ENCODE results near the gene ATP5PO. TPM values are rescaled to one million over a fixed set of nuclear protein-coding genes. Genes with fewer than 3 reads are reported as not detected.

The ATP5PO gene
- polyA plus RNA-seq, 1 of the 3 experiments (the other 2 are of a cell fraction) = 148 TPM

DNA sequence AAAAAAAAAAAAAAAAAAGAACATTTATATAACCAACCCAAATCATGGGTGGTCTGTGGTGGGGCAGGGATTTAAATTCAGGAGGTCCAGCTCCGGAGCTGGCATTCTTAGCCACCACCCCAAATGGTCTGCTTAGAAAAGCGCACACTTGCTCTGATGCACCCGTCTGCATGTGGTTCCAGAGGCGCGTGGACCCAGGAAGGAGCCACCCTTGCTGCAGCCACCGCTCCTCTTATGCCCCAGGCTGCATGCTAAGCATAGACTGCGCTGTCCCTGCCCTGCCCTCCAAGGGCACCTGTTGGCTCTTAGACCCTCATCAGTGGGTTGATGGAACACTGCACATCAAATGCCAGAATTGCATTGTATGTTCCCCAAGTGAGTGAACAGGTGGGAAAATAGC, 41.4 kb downstream of the ATP5PO start:
- Histone ChIP-seq H3K79me2 (ENCODE audit: insufficient read depth) (no peaks in the 10 kb centered on the region), H3K27ac (ENCODE audit: low read depth in 2 of 2, low read length in 1 of 2) (no peak overlapping the region), H3K4me2 (no peak overlapping the region), H3F3A (replicated peaks; ENCODE audit: insufficient read depth) (no peaks in the 10 kb centered on the region), H3K9me2 (no peaks in the 10 kb centered on the region), H3K9ac (no peak overlapping the region), H3K4me1 (ENCODE audit: control insufficient read depth in 1 of 2, insufficient read depth in 2 of 2, low read depth in 1 of 2, low read length in 1 of 2) (no peaks in the 10 kb centered on the region), H4K20me1 (ENCODE audit: insufficient read depth) (no peaks in the 10 kb centered on the region), H3K4me3 (ENCODE audit: low read depth in 2 of 2, low read length in 1 of 2) (no peak overlapping the region), H3K9me3 (no peaks in the 10 kb centered on the region), H2AFZ (ENCODE audit: low read depth) (no peak overlapping the region), H3K36me3 (replicated peaks in 1 of 2; ENCODE audit: control insufficient read depth in 1 of 2, insufficient read depth in 2 of 2, low read length in 1 of 2) (no peaks in the 10 kb centered on the region), H3K27me3 (ENCODE audit: insufficient read depth) (no peaks in the 10 kb centered on the region)
- 91% methylated on average over 6 of the region's 7 CpGs for WGBS (ENCODE audit: low lambda C conversion rate)
- CTCF ChIA-PET = no interaction called here
- POLR2A ChIA-PET = no interaction called here
- no peak for TF ChIP-seq RFX5 (IDR thresholded peaks at IDR 0.05; ENCODE audit: low read length)
- TF ChIP-seq RAD21 (IDR thresholded peaks at IDR 0.05; ENCODE audit: low read length) = no peak
- DNase-seq = no peak

- H3K27ac ChIP-seq (ENCODE audit: low read depth in 2 of 2, low read length in 1 of 2) = no peak overlapping the region
- 89% methylated on average over 4 of the region's 4 CpGs for WGBS (ENCODE audit: low lambda C conversion rate)
Observed at GRCh38 chr21:33872881-33873515, 42.6 kb downstream of the ATP5PO start.

More at GRCh38 chr21:33872881-33873515, 42.6 kb downstream of the ATP5PO start:
- H3K9me3 ChIP-seq = no peaks in the 10 kb centered on the region
- no peak for TF ChIP-seq FOXJ3 (CRISPR knock-in tag; IDR thresholded peaks at IDR 0.05)
- TF ChIP-seq MXI1 (IDR thresholded peaks at IDR 0.05; ENCODE audit: low read depth, low read length) = no peak
- no peak for TF ChIP-seq TAF1 (IDR thresholded peaks at IDR 0.05; ENCODE audit: borderline replicate concordance, low read depth, low read length)
- TF ChIP-seq REST (IDR thresholded peaks at IDR 0.05; ENCODE audit: low read depth, low read length) = no peak
- TF ChIP-seq, protein P1, sequence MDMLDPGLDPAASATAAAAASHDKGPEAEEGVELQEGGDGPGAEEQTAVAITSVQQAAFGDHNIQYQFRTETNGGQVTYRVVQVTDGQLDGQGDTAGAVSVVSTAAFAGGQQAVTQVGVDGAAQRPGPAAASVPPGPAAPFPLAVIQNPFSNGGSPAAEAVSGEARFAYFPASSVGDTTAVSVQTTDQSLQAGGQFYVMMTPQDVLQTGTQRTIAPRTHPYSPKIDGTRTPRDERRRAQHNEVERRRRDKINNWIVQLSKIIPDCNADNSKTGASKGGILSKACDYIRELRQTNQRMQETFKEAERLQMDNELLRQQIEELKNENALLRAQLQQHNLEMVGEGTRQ (IDR thresholded peaks at IDR 0.05; ENCODE audit: borderline replicate concordance, low read depth, low read length) = no peak
- no peak for TF ChIP-seq TCF12 (IDR thresholded peaks at IDR 0.05)
- TF ChIP-seq JUND (IDR thresholded peaks at IDR 0.05) = no peak
- TF ChIP-seq FOSL2 (IDR thresholded peaks at IDR 0.05; ENCODE audit: borderline replicate concordance, low read depth) = no peak
- no peak for TF ChIP-seq FOXM1 (IDR thresholded peaks at IDR 0.05; ENCODE audit: low read depth)
- no peak for TF ChIP-seq RAD21 (IDR thresholded peaks at IDR 0.05; ENCODE audit: low read length)
- no peak for TF ChIP-seq NFIC (IDR thresholded peaks at IDR 0.05; ENCODE audit: borderline replicate concordance)
- no peak for TF ChIP-seq EP300 (IDR thresholded peaks at IDR 0.05; ENCODE audit: borderline replicate concordance in 1 of 2, low read depth in 1 of 2, low read length in 1 of 2)
- TF ChIP-seq PBX3 (IDR thresholded peaks at IDR 0.05) = no peak
- no peak for TF ChIP-seq POLR2AphosphoS5 (IDR thresholded peaks at IDR 0.05; ENCODE audit: low read depth, low read length)
- TF ChIP-seq GATA2 (CRISPR knock-in tag; IDR thresholded peaks at IDR 0.05) = no peak
- no peak for TF ChIP-seq USF1 (IDR thresholded peaks at IDR 0.05; ENCODE audit: borderline replicate concordance, low read depth)
- no peak for TF ChIP-seq SIN3A (IDR thresholded peaks at IDR 0.05; ENCODE audit: borderline replicate concordance, low read depth, low read length)
- no peaks in the 10 kb centered on the region for H3K27me3 ChIP-seq (ENCODE audit: insufficient read depth)
- H3K9me2 ChIP-seq = no peaks in the 10 kb centered on the region
- no peak overlapping the region for H3K4me3 ChIP-seq (ENCODE audit: low read depth in 2 of 2, low read length in 1 of 2)
- H3K9ac ChIP-seq = no peak overlapping the region
- DNase-seq = no peak
- ChIA-PET CTCF (no interaction called here), POLR2A (no interaction called here)
- H3K36me3 ChIP-seq (replicated peaks in 1 of 2; ENCODE audit: control insufficient read depth in 1 of 2, insufficient read depth in 2 of 2, low read length in 1 of 2) = no peaks in the 10 kb centered on the region
- no peak overlapping the region for H2AFZ ChIP-seq (ENCODE audit: low read depth)
- H3K79me2 ChIP-seq (ENCODE audit: insufficient read depth) = no peaks in the 10 kb centered on the region
- no peaks in the 10 kb centered on the region for H4K20me1 ChIP-seq (ENCODE audit: insufficient read depth)
- no peaks in the 10 kb centered on the region for H3K4me1 ChIP-seq (ENCODE audit: control insufficient read depth in 1 of 2, insufficient read depth in 2 of 2, low read depth in 1 of 2, low read length in 1 of 2)
- no peaks in the 10 kb centered on the region for H3F3A ChIP-seq (replicated peaks; ENCODE audit: insufficient read depth)
- H3K4me2 ChIP-seq = no peak overlapping the region

All from SK-N-SH (cell line).